Bronchial epithelial cell (primary cell): ENCODE measurements around the gene ABL1. TPM values are rescaled to one million over a fixed set of nuclear protein-coding genes. Genes with fewer than 3 reads are reported as not detected.

Experiments used
- DNase-seq: peaks from one replicate; pipeline ENCODE4 v3.0.0-alpha.2; 2010; ENCODE audit warnings: low read depth
- FAIRE-seq: peaks from 2 replicates; lab custom pipeline; 2011; peaks lifted over from hg19 to GRCh38; lab: Jason Lieb, UNC
- H3K27me3 ChIP-seq: 2 replicates; pipeline ENCODE4 v1.5.1; 2011; ENCODE audit warnings: low read length; ENCODE audit not compliant: control insufficient read depth, insufficient read depth
- H3K36me3 ChIP-seq: 2 replicates; pipeline ENCODE4 v1.5.1; 2011; ENCODE audit warnings: low read length; ENCODE audit not compliant: control insufficient read depth, insufficient read depth
- H3K4me3 ChIP-seq: 2 replicates; pipeline ENCODE4 v1.5.1; 2011; ENCODE audit warnings: mild to moderate bottlenecking, low read depth, low read length, control low read depth
- CTCF ChIP-seq: IDR thresholded peaks from 2 replicates; pipeline ENCODE4 v1.5.1; 2011; ENCODE audit warnings: mild to moderate bottlenecking, moderate library complexity, low read length, control low read depth, inconsistent platforms; ENCODE audit not compliant: insufficient read depth, severe bottlenecking
- total RNA-seq: library from RNA; depleted of rRNA; stranded (reverse); fragments of >200 nt; gene quantifications from 2 replicates; pipeline ENCODE4 v1.2.1, GENCODE V29; 2014

ABL1 gene
- total RNA-seq, 1 donor from 2014 or later: 17.6 TPM

- no peaks in the 10 kb centered on the region for H3K36me3 ChIP-seq
- peaks cover 13% of the 10 kb centered on the region for H3K27me3 ChIP-seq
- FAIRE-seq (no peak), DNase-seq (no peak)
- TF ChIP-seq CTCF: no peak
- no peak overlapping the region for H3K4me3 ChIP-seq
Observed at GRCh38 chr9:130897848-130898551, 62.9 kb downstream of the ABL1 start.

- DNase-seq (no peak), FAIRE-seq (no peak)
- TF ChIP-seq CTCF: no peak
- Histone ChIP-seq H3K36me3 (no peaks in the 10 kb centered on the region), H3K4me3 (no peak overlapping the region), H3K27me3 (peaks cover 13% of the 10 kb centered on the region)
Observed at GRCh38 chr9:130898552-130898852, 63.4 kb downstream of the ABL1 start.

- no peak for DNase-seq
Observed at GRCh38 chr9:130899051-130899748, 64.1 kb downstream of the ABL1 start.

GRCh38 chr9:130900701-130901497 lies 65.8 kb downstream of the ABL1 start:
- TF ChIP-seq CTCF: no peak
- Histone ChIP-seq H3K4me3 (no peak overlapping the region), H3K27me3 (peaks cover 12% of the 10 kb centered on the region), H3K36me3 (no peaks in the 10 kb centered on the region)
- FAIRE-seq: no peak
- DNase-seq: no peak

More at GRCh38 chr9:130899051-130899748, 64.1 kb downstream of the ABL1 start:
- Histone ChIP-seq H3K27me3 (peaks cover 13% of the 10 kb centered on the region), H3K36me3 (no peaks in the 10 kb centered on the region), H3K4me3 (no peak overlapping the region)
- no peak for TF ChIP-seq CTCF
- no peak for FAIRE-seq

GRCh38 chr9:130901498-130902203 lies 66.6 kb downstream of the ABL1 start:
- no peaks in the 10 kb centered on the region for H3K36me3 ChIP-seq
- H3K4me3 ChIP-seq: no peak overlapping the region
- H3K27me3 ChIP-seq: peaks cover 13% of the 10 kb centered on the region
- no peak for TF ChIP-seq CTCF
- DNase-seq: no peak
- no peak for FAIRE-seq
